Smooth muscle cell (in vitro differentiated cells): ENCODE measurements around the gene CTDSPL. TPM values are rescaled to one million over a fixed set of nuclear protein-coding genes. Genes with fewer than 3 reads are reported as not detected.
A peak's percentile ranks its signal among the peaks of the same experiment; 100 is the strongest.

Experiments used
- DNase-seq: peaks from one replicate; lab custom pipeline; 2025; ENCODE audit not compliant: unreplicated experiment; lab: John Stamatoyannopoulos, UW
- H2AFZ ChIP-seq: fragments of 200-600 bp; sonication (generic); 2 replicates; pipeline ENCODE4 v1.6.0; 2016; ENCODE audit warnings: antibody characterized with exemption, low read depth, mild to moderate bottlenecking
- H3F3A ChIP-seq: fragments of 200-600 bp; sonication (generic); 2 replicates; pipeline ENCODE4 v1.6.0; 2017; ENCODE audit warnings: antibody characterized with exemption, low read depth
- H3K27ac ChIP-seq: fragments of 200-600 bp; sonication (generic); 2 replicates; pipeline ENCODE4 v1.5.1; 2016; ENCODE audit warnings: low read depth, mild to moderate bottlenecking
- H3K27me3 ChIP-seq: fragments of 200-600 bp; sonication (generic); 2 replicates; pipeline ENCODE4 v1.6.1; 2016; ENCODE audit warnings: low read depth, mild to moderate bottlenecking
- H3K36me3 ChIP-seq: fragments of 200-600 bp; sonication (generic); 2 replicates; pipeline ENCODE4 v1.5.1; 2016; ENCODE audit warnings: low read depth
- H3K4me1 ChIP-seq: fragments of 200-600 bp; sonication (generic); 2 replicates; pipeline ENCODE4 v1.5.1; 2016; ENCODE audit warnings: low read depth
- H3K4me2 ChIP-seq: fragments of 200-600 bp; sonication (generic); 2 replicates; pipeline ENCODE4 v1.6.0; 2016; ENCODE audit warnings: mild to moderate bottlenecking
- H3K4me3 ChIP-seq: fragments of 200-600 bp; sonication (generic); 2 replicates; pipeline ENCODE4 v1.5.1; 2016; ENCODE audit warnings: mild to moderate bottlenecking
- H3K79me2 ChIP-seq: fragments of 200-600 bp; sonication (generic); 2 replicates; pipeline ENCODE4 v1.6.0; 2016; ENCODE audit warnings: low read depth, mild to moderate bottlenecking
- H3K9ac ChIP-seq: fragments of 200-600 bp; sonication (generic); 2 replicates; pipeline ENCODE4 v1.6.0; 2016; ENCODE audit warnings: low read depth
- H3K9me3 ChIP-seq: fragments of 200-600 bp; sonication (generic); replicated peaks from 2 replicates; pipeline ENCODE4 v1.5.1; 2016; ENCODE audit warnings: low read depth
- H4K20me1 ChIP-seq: fragments of 200-600 bp; sonication (generic); 2 replicates; pipeline ENCODE4 v1.6.0; 2016; ENCODE audit warnings: low read depth
- WGBS: methylation state at CpG from one replicate; pipeline ENCODE4 v1.1.7; 2016; ENCODE audit warnings: low lambda C conversion rate; 5-methylcytosine and 5-hydroxymethylcytosine counted together
- polyA plus RNA-seq: library from polyadenylated mRNA; unstranded; fragments of >200 nt; fragmentation: Nextera tagmentation; extraction: Ambion mirVana; gene quantifications from 2 replicates; pipeline ENCODE4 v1.2.1, GENCODE V29; 2016
- total RNA-seq: library from RNA; depleted of rRNA; stranded (reverse); fragments of >200 nt; gene quantifications from 2 replicates; pipeline ENCODE4 v1.2.3, GENCODE V29; 2014
- TF ChIP-seq, protein P1 (sequence below): fragments of 200-600 bp; sonication (generic); IDR thresholded peaks from 2 replicates; pipeline ENCODE4 v1.5.1; 2017; ENCODE audit warnings: borderline replicate concordance, mild to moderate bottlenecking, antibody characterized with exemption; ENCODE audit not compliant: insufficient read depth, poor library complexity, severe bottlenecking

Gene CTDSPL
- total and polyA plus RNA-seq, 2 experiments from 2014 or later = 31.3 to 34.3 TPM

DNA sequence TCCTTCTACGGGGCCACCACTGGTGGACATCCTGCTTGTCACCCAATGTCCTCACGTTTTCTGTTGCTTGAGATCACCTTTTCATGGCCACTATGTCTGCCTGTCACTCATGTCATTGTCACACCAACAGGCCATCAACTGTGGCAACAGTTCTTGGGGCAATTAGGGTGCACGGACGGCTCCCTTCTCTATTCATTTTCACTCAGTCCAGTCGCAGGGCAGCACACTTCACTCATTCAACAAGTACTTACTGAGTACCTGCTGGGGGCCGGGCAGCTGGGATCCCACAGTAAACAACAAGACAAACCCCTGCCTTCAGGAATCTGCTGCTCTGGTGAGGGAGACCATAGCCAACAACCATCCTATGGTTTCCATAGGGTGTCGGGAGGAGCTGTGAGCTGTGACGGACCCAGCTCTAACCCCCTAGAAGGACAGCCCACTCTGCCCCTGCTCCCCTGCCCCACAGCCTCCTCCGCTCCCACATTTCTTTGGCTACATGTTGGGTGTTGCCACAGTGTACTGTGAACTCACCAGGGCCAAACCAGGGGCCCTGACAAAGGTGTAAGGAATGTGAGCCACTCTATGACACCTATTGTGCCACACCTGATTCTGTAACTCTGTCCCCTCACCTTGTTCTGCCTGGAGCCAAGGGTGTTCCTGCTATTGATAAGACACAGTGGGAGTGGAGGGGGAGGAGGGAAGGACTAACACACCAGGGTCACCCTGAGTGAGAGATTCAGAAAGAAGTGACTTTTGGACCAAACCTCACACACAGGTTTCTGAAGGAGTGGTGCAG is 130.8 kb downstream of the CTDSPL start:
- Histone ChIP-seq H3K4me3 (no peak overlapping the region), H3K9ac (no peak overlapping the region), H3K4me1 (peaks cover 4% of the 10 kb centered on the region), H3K27ac (no peak overlapping the region), H3K4me2 (no peak overlapping the region), H3K27me3 (no peaks in the 10 kb centered on the region), H4K20me1 (no peaks in the 10 kb centered on the region), H3K36me3 (no peaks in the 10 kb centered on the region), H3F3A (peaks cover 6% of the 10 kb centered on the region), H3K79me2 (no peaks in the 10 kb centered on the region), H3K9me3 (no peaks in the 10 kb centered on the region), H2AFZ (no peak overlapping the region)
- TF ChIP-seq, protein P1, sequence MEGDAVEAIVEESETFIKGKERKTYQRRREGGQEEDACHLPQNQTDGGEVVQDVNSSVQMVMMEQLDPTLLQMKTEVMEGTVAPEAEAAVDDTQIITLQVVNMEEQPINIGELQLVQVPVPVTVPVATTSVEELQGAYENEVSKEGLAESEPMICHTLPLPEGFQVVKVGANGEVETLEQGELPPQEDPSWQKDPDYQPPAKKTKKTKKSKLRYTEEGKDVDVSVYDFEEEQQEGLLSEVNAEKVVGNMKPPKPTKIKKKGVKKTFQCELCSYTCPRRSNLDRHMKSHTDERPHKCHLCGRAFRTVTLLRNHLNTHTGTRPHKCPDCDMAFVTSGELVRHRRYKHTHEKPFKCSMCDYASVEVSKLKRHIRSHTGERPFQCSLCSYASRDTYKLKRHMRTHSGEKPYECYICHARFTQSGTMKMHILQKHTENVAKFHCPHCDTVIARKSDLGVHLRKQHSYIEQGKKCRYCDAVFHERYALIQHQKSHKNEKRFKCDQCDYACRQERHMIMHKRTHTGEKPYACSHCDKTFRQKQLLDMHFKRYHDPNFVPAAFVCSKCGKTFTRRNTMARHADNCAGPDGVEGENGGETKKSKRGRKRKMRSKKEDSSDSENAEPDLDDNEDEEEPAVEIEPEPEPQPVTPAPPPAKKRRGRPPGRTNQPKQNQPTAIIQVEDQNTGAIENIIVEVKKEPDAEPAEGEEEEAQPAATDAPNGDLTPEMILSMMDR = no peak
- DNase-seq = no peak
- 88% methylated on average over 9 of the region's 9 CpGs for WGBS

DNA sequence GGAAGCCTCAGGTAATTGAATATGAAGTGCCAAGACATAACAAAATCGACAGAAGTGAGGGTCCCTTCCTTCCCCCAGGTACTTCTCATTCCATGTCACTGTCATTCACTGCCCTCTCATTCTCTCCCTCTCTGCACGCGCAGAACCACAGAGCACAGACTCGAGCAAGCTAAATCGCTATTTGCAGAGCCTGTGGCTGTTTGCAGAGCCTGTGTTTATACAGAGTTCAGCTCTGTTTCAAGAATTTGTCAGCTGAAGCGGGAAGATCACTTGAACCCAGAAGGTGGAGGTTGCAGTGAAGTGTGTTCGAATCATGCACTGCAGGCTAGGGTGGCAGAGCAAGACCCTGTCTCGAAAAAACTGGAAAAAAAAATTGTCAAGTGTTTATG is 131.4 kb downstream of the CTDSPL start:
- WGBS = 85% methylated on average over 8 of the region's 8 CpGs
- H2AFZ ChIP-seq = no peak overlapping the region

DNA sequence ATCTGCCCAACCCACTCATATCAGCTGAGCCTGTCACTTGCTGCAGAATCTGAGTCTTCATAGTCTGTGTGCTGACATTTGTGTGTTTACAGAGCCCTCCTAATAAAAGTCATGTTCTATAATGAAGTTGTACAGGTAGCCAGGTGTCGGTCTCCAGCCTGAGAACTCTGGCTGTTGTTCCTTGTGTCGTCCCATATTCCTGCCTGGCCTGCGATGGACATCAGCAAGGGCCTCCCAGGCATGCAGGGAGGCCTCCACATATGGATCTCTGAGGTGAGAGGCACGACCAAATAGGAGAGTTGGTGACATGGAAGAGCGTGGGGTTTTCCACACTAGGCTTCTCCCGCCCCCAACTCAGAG is 131.8 kb downstream of the CTDSPL start:
- Histone ChIP-seq H3K27me3 (no peaks in the 10 kb centered on the region), H3K4me1 (peaks cover 4% of the 10 kb centered on the region), H3F3A (peaks cover 6% of the 10 kb centered on the region), H2AFZ (peak overlapping the region; percentile 84), H3K4me3 (peak overlapping the region; percentile 53), H3K27ac (no peak overlapping the region), H3K9me3 (no peaks in the 10 kb centered on the region), H4K20me1 (no peaks in the 10 kb centered on the region), H3K9ac (no peak overlapping the region), H3K4me2 (peak overlapping the region; percentile 84), H3K36me3 (no peaks in the 10 kb centered on the region), H3K79me2 (no peaks in the 10 kb centered on the region)
- no peak for DNase-seq
- TF ChIP-seq, protein P1 = no peak
- WGBS = 87% methylated on average over 6 of the region's 6 CpGs

More for the DNA sequence above, 131.4 kb downstream of the CTDSPL start:
- no peaks in the 10 kb centered on the region for H3K27me3 ChIP-seq
- peaks cover 4% of the 10 kb centered on the region for H3K4me1 ChIP-seq
- TF ChIP-seq, protein P1 = no peak
- H3K79me2 ChIP-seq = no peaks in the 10 kb centered on the region
- H3K27ac ChIP-seq = no peak overlapping the region
- H3K9ac ChIP-seq = no peak overlapping the region
- H3K4me2 ChIP-seq = no peak overlapping the region
- no peak overlapping the region for H3K4me3 ChIP-seq
- H3F3A ChIP-seq = peaks cover 6% of the 10 kb centered on the region
- DNase-seq = no peak
- H3K36me3 ChIP-seq = no peaks in the 10 kb centered on the region
- no peaks in the 10 kb centered on the region for H4K20me1 ChIP-seq
- H3K9me3 ChIP-seq = no peaks in the 10 kb centered on the region
